ENCODE measurements around the gene APAF1.
A peak's percentile ranks its signal among the peaks of the same experiment; 100 is the strongest.

The APAF1 gene

GRCh38 chr12:98699586-98699985 lies 54.5 kb downstream of the APAF1 start:
- no peak for DNase-seq (ENCODE audit: low read depth, low spot score)
- no peak for TF ChIP-seq CTCF (IDR thresholded peaks at IDR 0.05; ENCODE audit: low read depth, low read length)
- H3K4me3 ChIP-seq (ENCODE audit: low read depth, low read length): no peak overlapping the region
- in situ Hi-C loops (cut with HindIII; ENCODE audit: low sequenced_read_pairs): no loop called here

GRCh38 chr12:98701166-98701565 lies 56.1 kb downstream of the APAF1 start:
- TF ChIP-seq CTCF (IDR thresholded peaks at IDR 0.05; ENCODE audit: low read depth, low read length): no peak
- peak; percentile 22 for DNase-seq (ENCODE audit: low read depth, low spot score)
- H3K4me3 ChIP-seq (ENCODE audit: low read depth, low read length): no peak overlapping the region
- in situ Hi-C loops (cut with HindIII; ENCODE audit: low sequenced_read_pairs): no loop called here

GRCh38 chr12:98709022-98709421 lies 63.9 kb downstream of the APAF1 start:
- H3K4me3 ChIP-seq (ENCODE audit: low read depth, low read length): no peak overlapping the region
- no peak for TF ChIP-seq CTCF (IDR thresholded peaks at IDR 0.05; ENCODE audit: low read depth, low read length)
- in situ Hi-C loops (cut with HindIII; ENCODE audit: low sequenced_read_pairs): no loop called here
- no peak for DNase-seq (ENCODE audit: low read depth, low spot score)

- TF ChIP-seq CTCF (IDR thresholded peaks at IDR 0.05; ENCODE audit: low read depth, low read length): no peak
- no peak for DNase-seq (ENCODE audit: low read depth, low spot score)
- in situ Hi-C loops (cut with HindIII; ENCODE audit: low sequenced_read_pairs): no loop called here
- no peak overlapping the region for H3K4me3 ChIP-seq (ENCODE audit: low read depth, low read length)
Measured at GRCh38 chr12:98714426-98714825, 69.3 kb downstream of the APAF1 start.

- DNase-seq (ENCODE audit: low read depth, low spot score): no peak
- H3K4me3 ChIP-seq (ENCODE audit: low read depth, low read length): no peak overlapping the region
- in situ Hi-C loops (cut with HindIII; ENCODE audit: low sequenced_read_pairs): no loop called here
- TF ChIP-seq CTCF (IDR thresholded peaks at IDR 0.05; ENCODE audit: low read depth, low read length): no peak
Measured at GRCh38 chr12:98719515-98720504, 74.7 kb downstream of the APAF1 start.

GRCh38 chr12:98721204-98721702 lies 76.2 kb downstream of the APAF1 start:
- TF ChIP-seq CTCF (IDR thresholded peaks at IDR 0.05; ENCODE audit: low read depth, low read length): no peak
- H3K4me3 ChIP-seq (ENCODE audit: low read depth, low read length): no peak overlapping the region
- no peak for DNase-seq (ENCODE audit: low read depth, low spot score)
- in situ Hi-C loops (cut with HindIII; ENCODE audit: low sequenced_read_pairs): no loop called here

Data from astrocyte of the spinal cord (primary cell).